Activated naive CD8-positive, alpha-beta T cell (primary cell): ENCODE data around the gene PPP2R5D.
A peak's percentile ranks its signal among the peaks of the same experiment; 100 is the strongest.
"Not testable (repeated sequence)": the region's sequence is repeated elsewhere in the genome, so short reads cannot be mapped to it uniquely, and the experiment has no call there.

Source experiments
- H3K27ac Mint-ChIP-seq: one replicate; pipeline ENCODE4 v1.8.0; 2021; ENCODE audit warnings: mixed read lengths
- H3K27me3 Mint-ChIP-seq: one replicate; pipeline ENCODE4 v1.8.0; 2021; ENCODE audit warnings: mixed read lengths
- H3K36me3 Mint-ChIP-seq: one replicate; pipeline ENCODE4 v1.8.0; 2021; ENCODE audit warnings: mixed read lengths
- H3K4me1 Mint-ChIP-seq: one replicate; pipeline ENCODE4 v1.8.0; 2021; ENCODE audit warnings: low read depth, mixed read lengths
- H3K4me3 Mint-ChIP-seq: one replicate; pipeline ENCODE4 v1.8.0; 2021; ENCODE audit warnings: mild to moderate bottlenecking, mixed read lengths
- H3K9me3 Mint-ChIP-seq: one replicate; pipeline ENCODE4 v1.8.0; 2021; ENCODE audit warnings: low read depth, mixed read lengths

The PPP2R5D gene

DNA sequence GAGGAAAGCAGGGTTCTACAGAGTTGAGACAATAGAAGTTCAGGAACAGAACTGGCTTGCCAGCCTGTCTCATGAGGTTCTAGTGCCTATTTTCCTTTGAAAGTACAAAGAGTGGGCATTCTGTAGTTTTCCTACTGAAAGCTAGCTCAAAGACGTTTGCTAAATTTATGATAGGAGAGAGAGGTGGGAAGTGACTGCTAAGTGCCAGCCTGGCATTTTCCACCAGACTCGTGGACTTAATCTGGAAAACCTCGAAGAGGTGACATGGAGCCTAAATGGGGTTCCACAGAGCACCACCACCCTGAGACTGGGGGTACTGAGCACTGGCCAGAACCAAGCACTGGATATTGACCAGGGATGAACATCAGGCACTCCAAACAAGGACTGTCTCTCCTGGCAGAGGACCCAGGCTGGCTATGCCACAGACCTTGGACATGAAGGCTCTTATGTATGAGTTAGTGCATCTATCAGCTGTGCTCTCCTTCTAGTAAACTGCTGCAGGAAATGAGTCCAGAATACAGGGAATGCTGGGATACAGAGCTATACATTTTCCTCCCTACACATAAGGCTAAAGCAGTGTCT lies 12.5 kb upstream of the PPP2R5D start:
- Mint-ChIP-seq H3K9me3 (no peaks in the 10 kb centered on the region), H3K4me1 (peaks cover 27% of the 10 kb centered on the region), H3K36me3 (peaks cover 5% of the 10 kb centered on the region), H3K4me3 (no peak overlapping the region), H3K27me3 (no peaks in the 10 kb centered on the region), H3K27ac (no peak overlapping the region)

DNA sequence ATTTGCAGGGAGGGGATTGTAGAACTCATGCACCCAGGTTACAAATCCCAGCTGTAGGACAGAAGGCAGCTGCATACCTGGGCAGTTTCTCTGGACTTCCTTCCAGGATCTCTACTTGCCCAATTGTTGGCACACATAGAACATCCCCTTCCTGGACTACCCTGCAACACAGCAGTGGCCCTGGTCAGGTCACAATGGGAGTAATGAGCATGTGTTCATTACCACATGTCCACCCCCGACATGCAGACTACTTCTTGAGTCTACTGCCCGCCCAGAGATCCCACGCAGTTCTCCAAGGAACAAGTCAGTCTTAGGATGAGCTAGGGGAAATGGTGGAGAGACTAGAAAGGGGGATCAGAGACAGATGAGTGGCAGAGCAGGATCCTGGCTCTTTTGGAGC lies 10.4 kb upstream of the PPP2R5D start:
- Mint-ChIP-seq H3K27ac (peak overlapping the region; percentile 75), H3K36me3 (peaks cover 7% of the 10 kb centered on the region), H3K27me3 (no peaks in the 10 kb centered on the region), H3K4me3 (no peak overlapping the region), H3K9me3 (no peaks in the 10 kb centered on the region), H3K4me1 (peaks cover 35% of the 10 kb centered on the region)

DNA sequence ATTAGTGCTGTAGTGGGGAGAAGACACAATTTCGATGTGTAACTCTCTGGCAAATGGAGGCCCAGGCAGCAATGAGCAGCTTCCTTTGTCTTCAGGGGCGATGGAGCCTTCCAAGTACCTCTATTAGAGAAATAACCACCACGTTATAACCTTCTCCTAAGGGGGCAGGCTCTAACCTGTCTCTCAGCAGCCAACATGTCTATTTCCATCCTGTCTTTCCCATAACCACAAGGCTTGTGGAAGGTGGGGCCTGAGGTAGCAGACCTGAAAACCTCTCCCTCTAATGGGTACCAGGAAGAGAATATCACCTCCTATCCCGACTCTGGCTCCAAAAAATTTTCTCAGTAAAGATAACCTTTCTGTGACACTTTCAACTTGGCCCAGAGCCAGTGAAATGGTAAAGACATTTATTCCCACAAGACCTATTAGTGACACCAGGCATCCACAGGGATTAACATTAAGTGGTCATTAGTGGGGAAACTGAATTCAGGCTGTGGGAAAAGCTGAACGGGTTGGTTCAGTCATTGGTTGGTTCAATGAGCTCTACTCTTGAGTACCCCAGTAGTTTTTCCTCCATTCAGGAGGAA lies 9.4 kb upstream of the PPP2R5D start:
- Mint-ChIP-seq H3K27ac (peak overlapping the region; percentile 82), H3K4me1 (peaks cover 45% of the 10 kb centered on the region), H3K36me3 (peaks cover 5% of the 10 kb centered on the region), H3K9me3 (no peaks in the 10 kb centered on the region), H3K27me3 (no peaks in the 10 kb centered on the region), H3K4me3 (peak overlapping the region; percentile 38)

DNA sequence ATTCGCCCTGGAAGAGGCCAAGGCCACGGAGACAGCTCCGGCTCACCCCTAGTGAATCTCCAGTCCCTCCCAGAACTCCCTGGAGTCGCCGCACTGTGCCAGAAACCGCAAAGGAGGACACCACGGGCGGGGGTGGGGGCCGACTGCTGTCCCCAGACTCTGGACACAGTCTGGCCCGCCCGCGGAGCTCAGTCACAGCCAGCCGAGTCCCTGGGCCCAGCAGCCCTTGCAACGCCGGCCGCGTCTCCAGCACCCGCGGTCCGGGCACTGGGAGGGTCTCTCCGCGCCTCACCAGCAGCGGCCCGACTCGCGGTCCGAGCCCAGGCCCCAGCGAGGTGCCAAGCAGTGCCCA lies 5.9 kb upstream of the PPP2R5D start:
- Mint-ChIP-seq H3K4me3 (peak overlapping the region; percentile 88), H3K27ac (peak overlapping the region; percentile 84), H3K36me3 (peaks cover 5% of the 10 kb centered on the region), H3K27me3 (no peaks in the 10 kb centered on the region), H3K4me1 (peaks cover 44% of the 10 kb centered on the region), H3K9me3 (no peaks in the 10 kb centered on the region)

DNA sequence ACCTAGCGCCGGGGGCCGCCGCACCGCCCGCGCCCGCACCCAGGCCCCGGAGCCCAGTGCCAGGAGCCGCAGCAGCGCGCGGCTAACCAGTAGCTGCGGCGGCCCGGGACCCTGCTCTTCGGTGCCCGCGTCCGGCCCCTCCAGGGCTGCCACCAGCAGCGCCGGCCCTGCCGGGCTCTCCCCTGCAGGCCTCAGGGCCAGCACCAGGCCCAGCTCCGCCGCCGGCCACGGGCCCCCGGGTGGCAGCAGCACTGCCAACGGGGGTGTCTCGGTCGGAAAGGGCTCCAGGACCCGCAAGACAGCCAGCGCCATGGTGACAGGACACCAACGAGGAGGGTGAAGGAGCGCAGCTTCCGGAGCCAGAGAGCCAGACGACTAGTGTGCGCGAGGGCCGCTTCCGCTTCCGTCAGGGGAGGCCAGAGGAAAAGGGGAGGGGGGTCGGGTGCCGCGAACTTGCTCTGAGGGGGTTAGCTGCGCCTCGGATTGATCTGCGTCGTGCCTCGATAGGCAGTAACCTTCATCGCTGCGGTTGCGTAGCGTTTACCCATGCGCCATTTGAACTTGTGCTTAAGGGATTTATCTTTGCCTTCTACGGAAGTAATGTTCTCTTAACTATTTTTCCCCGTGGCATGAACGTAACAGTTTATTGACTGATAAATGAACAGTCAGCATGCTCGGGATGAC lies 5.4 kb upstream of the PPP2R5D start, which contains the start of gene PEX6:
PEX6 (minus strand) TSS at position 343 of the 684 bp plus-strand sequence; CDS start at position 312, 31 bp downstream.
- Mint-ChIP-seq H3K9me3 (no peaks in the 10 kb centered on the region), H3K4me3 (peak within 1 kb of the TSS; percentile 92), H3K4me1 (peaks cover 48% of the 10 kb centered on the region), H3K36me3 (peaks cover 3% of the 10 kb centered on the region), H3K27ac (peak within 1 kb of the TSS; percentile 98), H3K27me3 (no peaks in the 10 kb centered on the region)

DNA sequence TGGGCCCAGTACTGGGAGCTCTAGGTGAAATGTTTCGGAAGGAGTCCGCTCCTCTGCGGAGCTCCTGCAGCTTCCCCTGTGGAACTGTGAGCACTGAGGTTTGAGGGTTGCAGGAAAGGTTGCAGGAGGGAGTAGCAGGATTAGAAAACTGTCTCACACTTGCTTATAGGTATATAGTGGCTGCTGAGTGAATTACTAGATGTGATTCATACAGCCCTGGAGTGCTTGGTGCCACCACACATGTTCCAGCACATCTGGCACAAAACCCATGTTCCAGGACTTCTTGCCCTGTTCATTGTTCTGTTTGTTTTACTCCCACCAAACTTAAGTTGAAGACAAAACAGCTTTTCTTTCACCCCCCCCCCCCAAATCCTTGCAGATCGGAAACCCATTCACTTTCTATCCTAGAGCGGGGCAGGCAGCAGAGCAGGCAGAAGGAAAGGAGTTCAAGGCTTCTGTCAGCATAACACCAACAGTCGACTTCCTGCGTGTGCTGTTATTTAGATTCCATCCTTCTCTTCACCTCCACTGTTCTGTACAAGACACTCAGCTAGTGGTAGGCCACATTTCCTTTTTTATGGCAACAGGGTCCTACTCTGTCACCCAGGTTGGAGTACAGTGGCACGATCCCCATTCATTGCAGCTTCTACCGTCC lies 4.7 kb upstream of the PPP2R5D start:
- H3K36me3 Mint-ChIP-seq, result peaks cover 3% of the 10 kb centered on the region
- no peaks in the 10 kb centered on the region for H3K9me3 Mint-ChIP-seq
- H3K4me3 Mint-ChIP-seq, result peak overlapping the region; percentile 92
- H3K27ac Mint-ChIP-seq, result peak overlapping the region; percentile 98
- H3K27me3 Mint-ChIP-seq, result no peaks in the 10 kb centered on the region
- peaks cover 49% of the 10 kb centered on the region for H3K4me1 Mint-ChIP-seq

DNA sequence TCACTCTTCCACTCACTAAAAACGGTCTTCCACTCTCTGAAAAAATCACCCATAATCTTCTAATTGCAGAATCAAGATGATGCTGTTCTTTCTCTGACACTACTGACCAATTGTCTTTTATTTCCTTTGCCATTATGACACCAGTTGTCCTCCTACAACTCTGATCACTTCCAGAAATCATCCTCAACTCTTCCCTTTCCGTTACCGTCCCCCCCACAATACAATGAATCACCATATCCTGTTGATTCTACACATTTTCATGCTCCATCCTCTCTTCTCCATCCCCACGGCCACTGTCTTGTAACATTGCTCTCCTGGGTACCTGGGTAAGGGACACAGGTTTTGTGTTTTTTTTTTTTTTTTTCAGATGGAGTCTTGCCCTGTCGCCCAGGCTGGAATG lies 2.5 kb upstream of the PPP2R5D start:
- Mint-ChIP-seq H3K4me1 (peaks cover 53% of the 10 kb centered on the region), H3K4me3 (no peak overlapping the region), H3K36me3 (peaks cover 2% of the 10 kb centered on the region), H3K27ac (peak overlapping the region; percentile 29), H3K9me3 (no peaks in the 10 kb centered on the region), H3K27me3 (no peaks in the 10 kb centered on the region)

DNA sequence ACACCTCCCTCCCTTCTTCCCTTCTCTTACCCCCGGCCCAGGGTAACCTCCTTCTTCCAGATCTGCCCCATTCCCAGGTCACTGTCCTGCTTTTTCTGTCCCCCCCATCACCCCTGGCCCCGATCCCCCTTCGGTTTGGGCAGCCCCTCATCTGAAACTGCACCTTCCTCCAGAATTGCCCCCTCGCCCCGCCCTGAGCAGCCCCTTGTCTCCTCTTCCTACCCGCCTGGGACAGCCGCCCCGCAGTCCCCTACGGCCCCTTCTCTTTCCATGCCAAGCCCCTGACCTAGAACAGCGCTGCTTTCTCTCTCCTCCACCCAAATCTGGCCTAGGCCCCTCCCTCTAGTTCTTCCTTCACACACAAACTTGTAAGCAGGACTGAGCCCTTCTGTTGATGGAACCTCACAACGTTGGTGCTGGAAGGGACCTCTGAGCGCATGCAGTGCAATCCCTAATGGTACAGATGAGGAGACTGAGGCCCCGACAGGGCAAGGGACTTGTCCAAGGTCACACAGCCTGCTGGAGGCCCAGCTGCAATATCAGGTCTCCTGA lies 630 bp downstream of the PPP2R5D start:
- H3K4me1 Mint-ChIP-seq, result peaks cover 53% of the 10 kb centered on the region
- peak overlapping the region; percentile 81 for H3K27ac Mint-ChIP-seq
- H3K36me3 Mint-ChIP-seq, result no peaks in the 10 kb centered on the region
- no peaks in the 10 kb centered on the region for H3K9me3 Mint-ChIP-seq
- H3K4me3 Mint-ChIP-seq, result peak overlapping the region; percentile 93
- H3K27me3 Mint-ChIP-seq, result no peaks in the 10 kb centered on the region

DNA sequence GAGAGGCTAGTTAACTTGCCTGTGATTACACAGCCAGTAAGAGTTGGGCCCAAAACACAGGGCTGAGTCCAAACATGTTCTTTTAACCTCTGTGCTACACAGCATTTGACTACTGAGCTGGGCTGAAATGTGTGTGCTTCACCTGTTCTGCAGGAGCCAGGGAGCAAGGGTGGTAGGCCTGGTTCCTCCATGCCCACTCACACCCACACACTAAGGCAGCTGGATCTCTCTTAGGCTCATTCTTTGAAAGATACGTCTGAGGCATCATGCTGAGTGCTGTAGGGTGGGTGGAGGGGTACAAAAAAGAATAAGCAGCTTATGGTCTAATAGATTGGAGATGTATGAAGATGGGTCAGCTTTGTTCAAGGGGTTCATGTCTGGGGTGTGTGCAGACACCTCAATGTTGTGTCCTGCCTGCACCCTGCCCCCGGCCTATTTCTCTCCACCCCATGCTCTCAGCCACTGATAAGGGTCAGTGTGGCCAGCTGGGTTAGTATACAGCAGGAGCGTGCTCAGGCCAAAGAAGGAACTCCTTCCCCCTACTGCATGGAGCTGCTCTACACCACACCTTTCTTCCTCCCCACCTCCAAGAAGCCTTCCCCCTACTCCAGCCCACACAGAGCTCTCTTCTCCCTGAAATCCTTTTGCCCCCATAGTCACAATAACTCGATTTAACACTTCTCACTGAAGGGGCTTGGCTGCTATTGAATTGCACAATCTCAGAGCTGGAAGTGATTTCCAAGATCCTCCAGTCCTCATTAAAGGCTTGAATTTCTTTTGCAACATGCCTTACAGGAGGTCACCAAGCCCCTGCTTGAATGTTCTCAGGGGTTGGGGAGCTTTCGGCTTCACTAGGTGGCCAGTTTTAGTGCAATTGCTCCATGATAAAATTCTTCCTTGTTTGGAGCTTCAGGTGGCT lies 3.4 kb downstream of the PPP2R5D start:
- Mint-ChIP-seq H3K4me3 (peak overlapping the region; percentile 14), H3K36me3 (no peaks in the 10 kb centered on the region), H3K27me3 (no peaks in the 10 kb centered on the region), H3K4me1 (peaks cover 49% of the 10 kb centered on the region), H3K9me3 (no peaks in the 10 kb centered on the region), H3K27ac (no peak overlapping the region)

DNA sequence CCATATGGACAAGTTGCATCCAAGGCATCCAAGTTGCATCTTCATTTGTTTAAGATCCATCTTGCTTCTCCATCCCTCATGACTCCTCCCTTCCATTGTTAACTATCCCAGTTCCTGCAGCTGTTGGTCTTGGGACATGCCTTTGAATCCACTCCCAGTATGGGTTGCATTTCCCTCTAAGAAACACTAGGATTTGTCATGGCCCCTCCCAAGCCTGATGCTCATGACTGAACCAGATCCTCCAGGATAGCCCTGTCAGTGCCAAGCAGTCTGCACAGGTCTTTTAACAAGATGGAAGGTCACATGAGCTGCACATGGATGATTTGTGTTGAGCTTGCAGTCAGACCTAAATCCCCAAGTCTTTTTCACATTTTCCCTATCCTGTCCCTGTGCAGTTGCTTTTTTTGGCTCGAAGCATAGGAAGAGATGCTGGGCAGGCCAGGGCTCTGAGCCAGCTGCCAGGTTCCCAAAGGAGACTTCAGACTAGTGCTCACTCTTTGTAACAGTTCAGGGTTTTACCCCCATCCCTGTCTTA lies 4.2 kb downstream of the PPP2R5D start:
- peaks cover 51% of the 10 kb centered on the region for H3K4me1 Mint-ChIP-seq
- no peaks in the 10 kb centered on the region for H3K27me3 Mint-ChIP-seq
- no peak overlapping the region for H3K27ac Mint-ChIP-seq
- no peaks in the 10 kb centered on the region for H3K9me3 Mint-ChIP-seq
- H3K4me3 Mint-ChIP-seq, result no peak overlapping the region
- peaks cover 2% of the 10 kb centered on the region for H3K36me3 Mint-ChIP-seq

DNA sequence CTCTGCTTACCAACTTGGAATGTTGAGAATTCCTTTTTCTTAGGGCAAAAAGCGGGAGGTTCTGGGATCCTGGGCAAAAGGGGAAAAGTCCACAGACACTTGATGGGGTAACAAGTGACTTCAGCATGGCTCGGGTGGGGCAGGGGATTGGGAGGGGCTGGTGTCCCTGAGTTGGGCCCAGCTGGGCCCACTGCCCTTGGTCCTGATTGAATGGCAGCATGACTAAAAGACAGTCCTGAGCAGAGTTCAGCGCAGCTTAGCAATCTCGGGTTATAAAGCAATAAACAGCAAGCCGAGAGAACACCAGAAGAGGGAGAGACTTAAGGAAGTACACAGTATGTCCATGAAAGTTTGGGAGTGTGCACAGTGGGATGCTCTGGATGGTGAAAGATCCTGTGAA lies 5.6 kb downstream of the PPP2R5D start:
- peaks cover 45% of the 10 kb centered on the region for H3K4me1 Mint-ChIP-seq
- H3K9me3 Mint-ChIP-seq, result no peaks in the 10 kb centered on the region
- H3K27me3 Mint-ChIP-seq, result no peaks in the 10 kb centered on the region
- H3K27ac Mint-ChIP-seq, result no peak overlapping the region
- no peak overlapping the region for H3K4me3 Mint-ChIP-seq
- H3K36me3 Mint-ChIP-seq, result peaks cover 3% of the 10 kb centered on the region

DNA sequence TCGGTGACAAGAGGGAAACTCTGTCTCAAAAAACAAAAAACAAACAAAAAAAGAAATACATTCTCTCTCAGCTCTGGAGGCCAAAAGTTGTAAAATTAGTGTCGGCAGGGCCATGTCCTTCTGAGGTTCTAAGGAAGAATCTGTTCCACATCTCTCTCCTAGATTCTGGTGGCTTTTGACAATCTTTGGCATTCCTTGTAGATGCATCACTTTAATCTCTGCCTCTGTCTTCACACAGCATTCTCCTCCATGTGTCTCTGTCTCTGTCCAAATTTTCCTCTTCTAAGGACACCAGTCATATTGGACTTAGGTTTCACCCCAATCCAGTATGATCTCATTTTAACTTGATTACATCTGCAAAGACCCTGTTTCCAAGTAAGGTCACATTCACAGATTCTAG lies 9.1 kb downstream of the PPP2R5D start:
- Mint-ChIP-seq H3K27ac (no peak overlapping the region), H3K27me3 (no peaks in the 10 kb centered on the region), H3K9me3 (no peaks in the 10 kb centered on the region), H3K4me3 (no peak overlapping the region), H3K36me3 (peaks cover 3% of the 10 kb centered on the region), H3K4me1 (peaks cover 13% of the 10 kb centered on the region)

DNA sequence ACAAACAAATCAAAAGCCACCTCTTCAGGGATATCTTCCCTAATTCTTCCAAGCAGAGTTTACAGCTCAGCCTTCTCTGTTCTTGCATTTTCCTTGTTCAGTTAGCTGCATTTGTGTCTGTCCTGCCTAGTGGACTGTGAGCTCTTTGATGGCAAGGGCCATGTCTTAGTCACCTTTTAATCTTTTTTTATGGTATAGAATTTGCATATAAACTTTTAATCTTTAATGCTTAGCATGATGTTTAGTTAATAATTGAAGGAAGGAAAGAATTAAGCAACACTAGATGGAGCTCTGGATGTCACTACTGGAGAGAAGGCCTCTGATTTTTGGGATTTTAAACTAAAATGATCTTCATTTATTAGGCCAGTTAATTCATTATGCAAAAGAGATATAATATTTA lies 12.1 kb downstream of the PPP2R5D start:
- peaks cover 3% of the 10 kb centered on the region for H3K36me3 Mint-ChIP-seq
- H3K27ac Mint-ChIP-seq, result no peak overlapping the region
- H3K4me3 Mint-ChIP-seq, result no peak overlapping the region
- H3K4me1 Mint-ChIP-seq, result peaks cover 4% of the 10 kb centered on the region
- H3K27me3 Mint-ChIP-seq, result no peaks in the 10 kb centered on the region
- H3K9me3 Mint-ChIP-seq, result no peaks in the 10 kb centered on the region

DNA sequence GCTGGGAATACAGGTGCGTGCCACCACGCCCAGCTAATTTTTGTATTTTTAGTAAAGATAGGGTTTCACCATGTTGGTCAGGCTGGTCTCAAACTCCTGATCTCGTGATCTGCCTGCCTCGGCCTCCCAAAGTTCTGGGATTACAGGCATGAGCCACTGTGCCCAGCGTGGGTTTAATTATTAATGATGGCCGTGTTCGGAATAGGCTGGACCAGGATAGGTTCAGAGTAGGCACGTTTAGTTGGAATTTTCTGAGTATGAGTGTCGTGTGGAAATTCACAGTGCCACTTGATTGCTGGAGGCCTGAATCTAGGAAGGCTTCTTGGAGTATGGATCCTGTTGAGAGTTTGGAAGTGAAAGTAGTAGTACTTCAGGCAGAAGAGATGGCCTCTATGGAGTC lies 13.8 kb downstream of the PPP2R5D start:
- not testable (repeated sequence) for H3K27ac Mint-ChIP-seq, H3K4me1 Mint-ChIP-seq, H3K27me3 Mint-ChIP-seq, H3K36me3 Mint-ChIP-seq, H3K9me3 Mint-ChIP-seq, H3K4me3 Mint-ChIP-seq
